Erythroblast (primary cell): ENCODE measurements around the gene SPON1.

Experiments used
- GATA1 ChIP-seq: IDR thresholded peaks from 2 replicates; pipeline ENCODE4 v1.6.1; 2011; ENCODE audit warnings: low read depth, mild to moderate bottlenecking, control low read depth, low read length, moderate library complexity
- POLR2A ChIP-seq: IDR thresholded peaks from 2 replicates; pipeline ENCODE4 v1.6.1; 2011; ENCODE audit warnings: mild to moderate bottlenecking, low read length

GRCh38 chr11:14185461-14185860, 222.9 kb downstream of the SPON1 start:
- TF ChIP-seq POLR2A, result no peak
- no peak for TF ChIP-seq GATA1
